ENCODE results near the gene ANGPTL3.
"Not testable (repeated sequence)": the region's sequence is repeated elsewhere in the genome, so short reads cannot be mapped to it uniquely, and the experiment has no call there.

ANGPTL3 gene

GRCh38 chr1:62608905-62609304, 11.6 kb downstream of the ANGPTL3 start:
- TF ChIP-seq CTCF (conservative IDR thresholded peaks at IDR 0.05; ENCODE audit: low read depth, low read length), result no peak
- DNase-seq (ENCODE audit: low read depth), result no peak

GRCh38 chr1:62610588-62610987, 13.3 kb downstream of the ANGPTL3 start:
- not testable (repeated sequence) for DNase-seq (ENCODE audit: low read depth); H3K4me3 ChIP-seq (ENCODE audit: low read length)

More at GRCh38 chr1:62608905-62609304, 11.6 kb downstream of the ANGPTL3 start:
- no peak overlapping the region for H3K4me3 ChIP-seq (ENCODE audit: low read length)

GRCh38 chr1:62612770-62613169, 15.4 kb downstream of the ANGPTL3 start:
- DNase-seq (ENCODE audit: low read depth), result no peak
- H3K4me3 ChIP-seq (ENCODE audit: low read length), result no peak overlapping the region
- no peak for TF ChIP-seq CTCF (conservative IDR thresholded peaks at IDR 0.05; ENCODE audit: low read depth, low read length)

DNA sequence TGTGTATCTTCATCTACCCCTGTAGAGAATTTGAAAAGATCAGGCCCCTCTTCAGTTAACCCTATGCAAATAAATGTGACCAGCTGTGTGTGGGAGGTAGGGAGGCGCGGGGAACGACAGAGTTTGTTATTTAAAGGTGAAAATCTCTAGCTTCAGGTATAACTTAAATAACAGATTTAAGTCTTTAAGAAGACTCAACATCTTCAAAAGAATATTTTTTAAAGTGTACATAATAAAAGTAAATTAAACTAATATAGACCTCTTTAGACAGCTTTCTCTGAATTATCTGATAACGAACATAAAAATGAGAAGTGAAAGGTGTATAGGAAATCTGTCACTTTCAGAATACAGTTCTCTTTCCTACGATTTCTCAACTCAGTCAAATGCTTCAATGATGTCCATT, 16.0 kb downstream of the ANGPTL3 start:
- no peak for DNase-seq (ENCODE audit: low read depth)
- TF ChIP-seq CTCF (conservative IDR thresholded peaks at IDR 0.05; ENCODE audit: low read depth, low read length), result no peak
- no peak overlapping the region for H3K4me3 ChIP-seq (ENCODE audit: low read length)

- H3K4me3 ChIP-seq (ENCODE audit: low read length), result no peak overlapping the region
- no peak for DNase-seq (ENCODE audit: low read depth)
- TF ChIP-seq CTCF (conservative IDR thresholded peaks at IDR 0.05; ENCODE audit: low read depth, low read length), result no peak
These were observed 16.6 kb downstream of the ANGPTL3 start for GRCh38 chr1:62613890-62614289.

- no peak for TF ChIP-seq CTCF (conservative IDR thresholded peaks at IDR 0.05; ENCODE audit: low read depth, low read length)
- H3K4me3 ChIP-seq (ENCODE audit: low read length), result no peak overlapping the region
- peak; percentile 48 for DNase-seq (ENCODE audit: low read depth)
These were observed 24.6 kb downstream of the ANGPTL3 start for GRCh38 chr1:62621907-62622306.

DNA sequence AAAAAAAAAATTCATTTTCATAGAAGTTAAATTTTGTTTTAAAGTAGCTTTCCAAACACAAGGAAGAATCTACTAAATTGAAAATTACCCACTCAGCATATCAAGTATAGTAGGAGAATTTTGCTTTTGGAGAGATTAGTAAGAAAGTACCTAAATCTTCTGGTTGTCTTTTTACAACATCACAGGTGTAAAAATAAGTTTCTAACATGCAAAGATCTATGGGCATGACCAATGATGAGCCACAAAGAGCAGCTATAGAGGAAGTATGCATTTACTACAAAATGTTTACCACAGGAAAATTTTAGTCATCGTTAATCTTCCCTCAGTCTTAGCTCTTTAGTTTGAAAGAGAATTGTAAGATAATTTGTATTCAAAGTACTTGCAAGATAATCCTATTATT, 28.1 kb downstream of the ANGPTL3 start:
- H3K4me3 ChIP-seq (ENCODE audit: low read length), result no peak overlapping the region
- DNase-seq (ENCODE audit: low read depth), result peak; percentile 35
- TF ChIP-seq CTCF (conservative IDR thresholded peaks at IDR 0.05; ENCODE audit: low read depth, low read length), result no peak

DNA sequence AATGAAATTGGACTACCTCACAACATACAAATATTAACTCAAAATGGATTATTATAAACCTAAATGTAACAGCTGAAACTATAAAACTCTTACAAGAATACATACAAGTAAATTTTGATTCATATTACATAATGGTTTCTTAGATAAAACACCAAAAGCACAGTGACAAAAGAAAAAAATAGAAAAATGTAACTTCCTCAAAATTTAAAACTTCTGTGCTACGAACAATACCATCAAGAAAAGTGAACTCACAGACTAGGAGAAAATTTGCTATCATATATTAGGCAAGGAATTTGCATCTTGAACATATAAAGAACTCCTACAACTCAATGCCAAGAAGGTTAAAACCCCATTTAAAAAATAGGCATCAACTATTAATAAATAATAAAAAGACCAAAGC, 31.2 kb downstream of the ANGPTL3 start:
- no peak for DNase-seq (ENCODE audit: low read depth)
- TF ChIP-seq CTCF (conservative IDR thresholded peaks at IDR 0.05; ENCODE audit: low read depth, low read length), result no peak
- H3K4me3 ChIP-seq (ENCODE audit: low read length), result no peak overlapping the region
